Measurements from ENCODE around the gene ETFB. TPM values are rescaled to one million over a fixed set of nuclear protein-coding genes. Genes with fewer than 3 reads are reported as not detected.

ETFB gene
- total and polyA plus RNA-seq, 7 donors = 59.5 to 361 (median 158) TPM

DNA sequence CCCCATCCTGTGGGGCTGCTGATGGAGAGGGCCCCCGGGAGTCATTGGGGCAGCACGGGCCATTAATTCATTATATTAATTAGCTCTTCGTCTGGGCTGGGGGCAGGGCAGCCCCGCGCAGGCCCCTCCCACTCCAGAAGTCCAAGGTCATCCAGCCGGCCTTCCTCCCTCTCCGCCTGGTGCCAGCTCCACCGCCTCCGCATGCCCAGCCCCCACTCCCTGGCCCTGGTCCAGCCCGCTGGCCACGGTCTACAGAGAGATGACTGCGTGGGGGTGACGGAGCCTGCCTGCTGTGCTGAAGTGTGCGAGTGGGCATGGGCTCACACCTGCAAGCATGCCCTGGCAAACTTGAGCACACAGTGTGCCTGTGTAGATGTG lies 45.9 kb downstream of the ETFB start:
- Histone ChIP-seq H3K27me3 (peaks cover 0 to 46% (median 0%) of the 10 kb centered on the region in 3 donors), H3K4me3 (no peak overlapping the region), H3K9me3 (no peaks in the 10 kb centered on the region), H3K36me3 (no peaks in the 10 kb centered on the region), H3K27ac (no peak overlapping the region), H3K4me1 (no peaks in the 10 kb centered on the region)
- intact Hi-C loops (cut with DNase I) = no loop called here
- TF ChIP-seq, protein P1, sequence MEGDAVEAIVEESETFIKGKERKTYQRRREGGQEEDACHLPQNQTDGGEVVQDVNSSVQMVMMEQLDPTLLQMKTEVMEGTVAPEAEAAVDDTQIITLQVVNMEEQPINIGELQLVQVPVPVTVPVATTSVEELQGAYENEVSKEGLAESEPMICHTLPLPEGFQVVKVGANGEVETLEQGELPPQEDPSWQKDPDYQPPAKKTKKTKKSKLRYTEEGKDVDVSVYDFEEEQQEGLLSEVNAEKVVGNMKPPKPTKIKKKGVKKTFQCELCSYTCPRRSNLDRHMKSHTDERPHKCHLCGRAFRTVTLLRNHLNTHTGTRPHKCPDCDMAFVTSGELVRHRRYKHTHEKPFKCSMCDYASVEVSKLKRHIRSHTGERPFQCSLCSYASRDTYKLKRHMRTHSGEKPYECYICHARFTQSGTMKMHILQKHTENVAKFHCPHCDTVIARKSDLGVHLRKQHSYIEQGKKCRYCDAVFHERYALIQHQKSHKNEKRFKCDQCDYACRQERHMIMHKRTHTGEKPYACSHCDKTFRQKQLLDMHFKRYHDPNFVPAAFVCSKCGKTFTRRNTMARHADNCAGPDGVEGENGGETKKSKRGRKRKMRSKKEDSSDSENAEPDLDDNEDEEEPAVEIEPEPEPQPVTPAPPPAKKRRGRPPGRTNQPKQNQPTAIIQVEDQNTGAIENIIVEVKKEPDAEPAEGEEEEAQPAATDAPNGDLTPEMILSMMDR (IDR thresholded peaks at IDR 0.05) = no peak
- no peak for TF ChIP-seq EP300 (IDR thresholded peaks at IDR 0.05)
- TF ChIP-seq POLR2AphosphoS5 (IDR thresholded peaks at IDR 0.05) = no peak
- no peak for TF ChIP-seq POLR2A (IDR thresholded peaks at IDR 0.05)
- WGBS, 2 donors = 19 to 42% methylated on average over 14 of the region's 14 CpGs
- no peak for DNase-seq

DNA sequence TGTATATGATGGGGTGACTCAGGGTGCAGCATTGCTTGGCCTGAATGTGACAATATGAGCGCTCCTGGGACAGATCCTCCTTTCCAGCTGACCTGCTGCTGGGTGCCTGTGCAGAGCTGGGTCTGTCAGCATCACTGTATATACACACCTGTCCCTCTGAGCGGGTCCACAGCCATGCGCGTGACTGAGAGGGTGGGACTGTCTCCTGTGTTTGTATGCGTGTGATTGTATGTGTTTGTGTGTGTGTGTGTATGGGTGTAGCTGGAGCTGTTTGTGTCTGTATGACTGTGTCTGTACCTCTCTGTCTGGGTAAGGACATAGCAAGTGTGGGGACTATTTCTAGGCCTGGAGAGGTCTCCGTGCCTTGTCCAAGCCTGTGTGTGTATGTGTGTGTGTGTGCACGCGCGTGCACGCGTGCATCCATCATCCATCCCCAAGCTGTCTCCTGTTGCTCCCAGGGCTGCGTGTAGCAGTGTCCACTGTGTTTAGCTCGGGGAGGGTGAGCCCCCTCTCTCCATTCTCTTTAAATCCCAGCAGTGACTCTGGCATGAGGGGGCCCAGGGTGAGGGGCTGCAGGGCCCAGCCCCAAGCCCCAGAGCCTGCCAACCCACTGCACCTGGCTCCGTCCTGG lies 46.4 kb downstream of the ETFB start:
- peaks cover 0 to 50% (median 0%) of the 10 kb centered on the region in 3 donors for H3K27me3 ChIP-seq
- DNase-seq = no peak
- 70 to 76% methylated on average over 14 of the region's 14 CpGs for WGBS, 2 donors
- no peaks in the 10 kb centered on the region for H3K4me1 ChIP-seq
- H3K27ac ChIP-seq = no peak overlapping the region
- TF ChIP-seq EP300 (IDR thresholded peaks at IDR 0.05) (no peak), POLR2AphosphoS5 (IDR thresholded peaks at IDR 0.05) (no peak), POLR2A (IDR thresholded peaks at IDR 0.05) (no peak)
- TF ChIP-seq, protein P1 (IDR thresholded peaks at IDR 0.05) = no peak
- H3K4me3 ChIP-seq = no peak overlapping the region
- H3K36me3 ChIP-seq = no peaks in the 10 kb centered on the region
- no peaks in the 10 kb centered on the region for H3K9me3 ChIP-seq
- intact Hi-C loops (cut with DNase I) = no loop called here

DNA sequence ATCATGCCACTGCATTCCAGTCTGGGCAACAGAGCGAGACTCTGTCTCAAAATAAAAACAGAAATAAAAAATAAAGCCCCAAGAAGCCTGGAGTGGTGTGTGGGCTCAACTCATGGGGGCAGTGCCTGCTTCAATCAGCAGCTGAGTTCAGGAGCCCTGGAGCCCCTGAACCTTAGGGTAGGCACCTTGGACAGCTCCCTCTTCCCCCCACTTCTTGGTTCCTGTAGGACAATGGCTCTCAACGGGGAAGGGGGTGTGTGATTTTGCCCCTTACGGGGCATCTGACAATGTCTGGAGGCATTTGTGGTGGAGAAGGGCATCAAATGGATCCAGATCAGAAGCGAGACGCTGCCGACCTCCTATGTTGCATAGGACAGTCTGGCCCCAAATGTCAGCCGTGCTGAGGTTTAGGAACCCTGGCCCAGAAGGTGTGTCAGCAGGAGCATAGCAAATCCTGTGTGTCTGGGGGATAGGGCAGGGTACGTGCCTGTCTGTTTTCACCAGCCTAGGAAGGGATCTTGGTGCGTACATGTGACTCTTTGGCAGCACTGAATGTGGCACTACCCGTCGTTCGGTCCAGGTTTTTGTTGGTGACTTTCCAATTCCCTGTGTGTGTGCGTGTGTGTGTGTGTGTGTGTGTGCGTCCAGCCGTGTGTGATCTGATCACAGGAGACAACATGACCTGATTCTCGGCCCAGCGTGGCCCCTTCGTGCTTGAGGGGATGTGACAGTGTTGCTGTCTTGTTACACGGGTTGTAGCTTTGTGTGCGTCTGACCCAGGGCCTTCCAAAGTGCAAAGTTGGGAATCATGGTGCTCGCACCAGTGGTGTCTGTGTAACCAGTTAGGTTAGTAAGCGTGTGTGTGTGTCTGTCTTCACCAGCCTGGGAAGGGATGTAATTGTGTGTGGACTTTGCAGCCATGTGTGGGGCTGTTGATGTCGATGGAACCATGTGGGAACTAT lies 47.2 kb downstream of the ETFB start:
- Histone ChIP-seq H3K27me3 (peaks cover 0 to 52% (median 0%) of the 10 kb centered on the region in 3 donors), H3K4me1 (no peaks in the 10 kb centered on the region), H3K9me3 (peaks cover 0 to 3% (median 0%) of the 10 kb centered on the region in 4 donors), H3K4me3 (no peak overlapping the region), H3K27ac (no peak overlapping the region), H3K36me3 (no peaks in the 10 kb centered on the region)
- TF ChIP-seq, protein P1 (IDR thresholded peaks at IDR 0.05) = no peak
- TF ChIP-seq EP300 (IDR thresholded peaks at IDR 0.05) (no peak), POLR2AphosphoS5 (IDR thresholded peaks at IDR 0.05) (no peak), POLR2A (IDR thresholded peaks at IDR 0.05) (no peak)
- 64 to 75% methylated on average over 23 of the region's 23 CpGs for WGBS, 2 donors
- no peak for DNase-seq
- intact Hi-C loops (cut with DNase I) = no loop called here

DNA sequence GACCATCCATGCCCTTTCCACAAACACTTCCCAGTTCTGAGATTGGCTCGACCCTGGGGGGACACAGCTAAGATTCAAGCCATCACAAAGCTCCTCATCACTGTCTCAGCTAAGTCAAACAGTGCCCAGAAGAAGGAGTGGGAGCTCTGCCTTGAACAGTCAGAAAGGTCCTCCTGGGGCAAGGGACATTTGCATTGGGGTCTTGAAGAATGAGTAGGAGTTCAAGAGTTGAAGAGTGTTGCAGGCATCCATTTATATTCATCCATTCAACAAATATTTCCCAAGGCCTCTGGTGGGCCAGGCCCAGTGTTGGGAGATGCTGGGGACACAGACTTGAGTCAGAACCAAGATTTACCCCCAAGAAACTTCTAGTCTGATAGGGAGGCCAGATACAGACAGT lies 48.2 kb downstream of the ETFB start:
- H3K4me3 ChIP-seq = no peak overlapping the region
- no peaks in the 10 kb centered on the region for H3K36me3 ChIP-seq
- TF ChIP-seq, protein P1 (IDR thresholded peaks at IDR 0.05) = no peak
- TF ChIP-seq POLR2A (IDR thresholded peaks at IDR 0.05) (no peak), POLR2AphosphoS5 (IDR thresholded peaks at IDR 0.05) (no peak), EP300 (IDR thresholded peaks at IDR 0.05) (no peak)
- no peak for DNase-seq
- intact Hi-C loops (cut with DNase I) = no loop called here
- H3K27me3 ChIP-seq = peaks cover 0 to 47% (median 0%) of the 10 kb centered on the region in 3 donors
- 27 to 71% methylated on average over 1 of the region's 1 CpG for WGBS, 2 donors
- no peaks in the 10 kb centered on the region for H3K4me1 ChIP-seq
- peaks cover 0 to 3% (median 0%) of the 10 kb centered on the region in 4 donors for H3K9me3 ChIP-seq
- no peak overlapping the region for H3K27ac ChIP-seq
